PC-9 (cell line): ENCODE results near the gene CGGBP1. TPM values are rescaled to one million over a fixed set of nuclear protein-coding genes. Genes with fewer than 3 reads are reported as not detected.

Source experiments
- BruUV-seq: library from RNA; stranded (reverse); fragments of 400-500 nt; replicated peaks from 2 replicates; lab custom pipeline; 2021; lab: Mats Ljungman, UMichigan
- CTCF ChIA-PET: fragments of 300-600 bp; sonication (Branson Sonifier 250); formaldehyde crosslinking; loops from one replicate; lab custom pipeline; 2022; ENCODE audit warnings: antibody characterized with exemption; lab: Charles Lee
- POLR2A ChIA-PET: fragments of 300-600 bp; sonication (Branson Sonifier 250); formaldehyde crosslinking; loops from one replicate; lab custom pipeline; 2022; ENCODE audit warnings: antibody characterized with exemption; ENCODE audit not compliant: unreplicated experiment; lab: Charles Lee
- DNase-seq, 2 experiments: peaks; one replicate each; pipeline versions ENCODE4 v3.0.0 to v3.0.0-alpha.2; 2015 to 2022; ENCODE audit warnings: mixed read lengths in 1 of 2
- H2AFZ ChIP-seq: fragments of 200-600 bp; sonication (generic); 2 replicates; pipeline ENCODE4 v1.8.1; 2017; ENCODE audit warnings: antibody characterized with exemption
- H3F3A ChIP-seq: fragments of 200-600 bp; sonication (generic); 2 replicates; pipeline ENCODE4 v1.8.1; 2017; ENCODE audit warnings: antibody characterized with exemption, mild to moderate bottlenecking, low read depth; ENCODE audit not compliant: insufficient read depth
- H3K27ac ChIP-seq: fragments of 200-600 bp; sonication (generic); 2 replicates; pipeline ENCODE4 v1.6.1; 2016; ENCODE audit warnings: mixed run types
- H3K27me3 ChIP-seq: fragments of 200-600 bp; sonication (generic); 2 replicates; pipeline ENCODE4 v1.6.1; 2016; ENCODE audit warnings: low read depth, mixed run types; ENCODE audit not compliant: insufficient read depth
- H3K36me3 ChIP-seq: fragments of 200-600 bp; sonication (generic); 2 replicates; pipeline ENCODE4 v1.6.1; 2016; ENCODE audit warnings: low read depth, mixed run types
- H3K4me1 ChIP-seq: fragments of 200-600 bp; sonication (generic); replicated peaks from 2 replicates; pipeline ENCODE4 v1.6.1; 2016; ENCODE audit warnings: mixed run types; ENCODE audit not compliant: insufficient read depth
- H3K4me2 ChIP-seq: fragments of 200-600 bp; sonication (generic); 2 replicates; pipeline ENCODE4 v1.6.1; 2017; ENCODE audit warnings: mixed run types
- H3K4me3 ChIP-seq: fragments of 200-600 bp; sonication (generic); 2 replicates; pipeline ENCODE4 v1.6.1; 2016; ENCODE audit warnings: mixed run types
- H3K79me2 ChIP-seq: fragments of 200-600 bp; sonication (generic); 2 replicates; pipeline ENCODE4 v1.6.1; 2017; ENCODE audit warnings: low read depth, mixed run types
- H3K9me2 ChIP-seq: fragments of 200-600 bp; sonication (generic); 2 replicates; pipeline ENCODE4 v1.8.1; 2017; ENCODE audit warnings: mild to moderate bottlenecking; ENCODE audit not compliant: insufficient read depth
- H3K9me3 ChIP-seq: fragments of 200-600 bp; sonication (generic); 2 replicates; pipeline ENCODE4 v1.8.1; 2016; ENCODE audit warnings: low read depth; ENCODE audit not compliant: insufficient read depth
- H4K20me1 ChIP-seq: fragments of 200-600 bp; sonication (generic); 2 replicates; pipeline ENCODE4 v1.8.1; 2017; ENCODE audit not compliant: insufficient read depth
- CTCF ChIP-seq: fragments of 200-600 bp; sonication (generic); conservative IDR thresholded peaks from 2 replicates; pipeline ENCODE4 v1.6.1; 2017; ENCODE audit warnings: mixed run types, antibody characterized with exemption, mild to moderate bottlenecking, moderate library complexity
- EZH2 ChIP-seq: fragments of 200-600 bp; sonication (generic); IDR thresholded peaks from 2 replicates; pipeline ENCODE4 v1.8.0; 2017; ENCODE audit warnings: antibody characterized with exemption, low read depth
- intact Hi-C: fragments of 100-400 bp; cut with micrococcal nuclease; formaldehyde crosslinking; loops from one replicate; pipeline ENCODE4 v1.10.0; 2022; ENCODE audit not compliant: unreplicated experiment
- total RNA-seq: library from RNA; stranded (reverse); gene quantifications from 2 replicates; pipeline ENCODE4 v1.2.3, GENCODE V29; 2021

Gene CGGBP1
- total RNA-seq, 1 experiment from 2014 or later: 47.5 TPM

GRCh38 chr3:88076712-88077111 is 17.9 kb upstream of the CGGBP1 start:
- no peak overlapping the region for H3K4me2 ChIP-seq
- no peaks in the 10 kb centered on the region for H3K9me2 ChIP-seq
- H2AFZ ChIP-seq: no peak overlapping the region
- TF ChIP-seq EZH2: no peak
- no peak for TF ChIP-seq CTCF
- H3K79me2 ChIP-seq: peaks cover 24% of the 10 kb centered on the region; the same call in 1 of the 2 replicates
- no peaks in the 10 kb centered on the region for H3K4me1 ChIP-seq
- no peaks in the 10 kb centered on the region for H3F3A ChIP-seq
- ChIA-PET CTCF (no interaction called here), POLR2A (no interaction called here)
- no TSS peak for BruUV-seq
- H4K20me1 ChIP-seq: no peaks in the 10 kb centered on the region
- H3K27ac ChIP-seq: no peak overlapping the region
- H3K27me3 ChIP-seq: no peaks in the 10 kb centered on the region
- intact Hi-C loops: no loop called here
- DNase-seq: no peak
- no peaks in the 10 kb centered on the region; the same call in 1 of the 2 replicates for H3K36me3 ChIP-seq
- no peak overlapping the region for H3K4me3 ChIP-seq
- peaks cover 5% of the 10 kb centered on the region for H3K9me3 ChIP-seq

- ChIA-PET POLR2A (no interaction called here), CTCF (no interaction called here)
- no TSS peak for BruUV-seq
- H3K79me2 ChIP-seq: peaks cover 29% of the 10 kb centered on the region; the same call in 1 of the 2 replicates
- DNase-seq: no peak
- no peaks in the 10 kb centered on the region for H3K4me1 ChIP-seq
- H3K4me3 ChIP-seq: no peak overlapping the region
- H3K9me3 ChIP-seq: peaks cover 6% of the 10 kb centered on the region
- no peak overlapping the region for H2AFZ ChIP-seq
- peaks cover 4% of the 10 kb centered on the region; the same call in 1 of the 2 replicates for H3K36me3 ChIP-seq
- TF ChIP-seq EZH2 (no peak), CTCF (no peak)
- intact Hi-C loops: no loop called here
- no peaks in the 10 kb centered on the region for H3K9me2 ChIP-seq
- no peaks in the 10 kb centered on the region for H3F3A ChIP-seq
- H3K27ac ChIP-seq: no peak overlapping the region
- no peak overlapping the region for H3K4me2 ChIP-seq
- no peaks in the 10 kb centered on the region for H3K27me3 ChIP-seq
- no peaks in the 10 kb centered on the region for H4K20me1 ChIP-seq
Measured at GRCh38 chr3:88075497-88075896, 16.7 kb upstream of the CGGBP1 start.

GRCh38 chr3:88075072-88075471 is 16.3 kb upstream of the CGGBP1 start:
- no peak overlapping the region for H2AFZ ChIP-seq
- H3K4me2 ChIP-seq: no peak overlapping the region
- ChIA-PET CTCF (no interaction called here), POLR2A (no interaction called here)
- peaks cover 4% of the 10 kb centered on the region; the same call in 1 of the 2 replicates for H3K36me3 ChIP-seq
- no peaks in the 10 kb centered on the region for H3K9me2 ChIP-seq
- no peaks in the 10 kb centered on the region for H3K27me3 ChIP-seq
- no peak for TF ChIP-seq CTCF
- no peak for TF ChIP-seq EZH2
- H3K27ac ChIP-seq: no peak overlapping the region
- no peaks in the 10 kb centered on the region for H4K20me1 ChIP-seq
- H3K4me1 ChIP-seq: no peaks in the 10 kb centered on the region
- no peak for DNase-seq
- peaks cover 6% of the 10 kb centered on the region for H3K9me3 ChIP-seq
- H3K79me2 ChIP-seq: peaks cover 34% of the 10 kb centered on the region
- intact Hi-C loops: no loop called here
- no peaks in the 10 kb centered on the region for H3F3A ChIP-seq
- H3K4me3 ChIP-seq: no peak overlapping the region
- BruUV-seq: no TSS peak
